Smooth muscle cell (in vitro differentiated cells): ENCODE results near the gene UBP1. TPM values are rescaled to one million over a fixed set of nuclear protein-coding genes. Genes with fewer than 3 reads are reported as not detected.

Source experiments
- DNase-seq: peaks from one replicate; lab custom pipeline; 2025; ENCODE audit not compliant: unreplicated experiment; lab: John Stamatoyannopoulos, UW
- H2AFZ ChIP-seq: fragments of 200-600 bp; sonication (generic); 2 replicates; pipeline ENCODE4 v1.6.0; 2016; ENCODE audit warnings: antibody characterized with exemption, low read depth, mild to moderate bottlenecking
- H3F3A ChIP-seq: fragments of 200-600 bp; sonication (generic); 2 replicates; pipeline ENCODE4 v1.6.0; 2017; ENCODE audit warnings: antibody characterized with exemption, low read depth
- H3K27ac ChIP-seq: fragments of 200-600 bp; sonication (generic); 2 replicates; pipeline ENCODE4 v1.5.1; 2016; ENCODE audit warnings: low read depth, mild to moderate bottlenecking
- H3K27me3 ChIP-seq: fragments of 200-600 bp; sonication (generic); 2 replicates; pipeline ENCODE4 v1.6.1; 2016; ENCODE audit warnings: low read depth, mild to moderate bottlenecking
- H3K36me3 ChIP-seq: fragments of 200-600 bp; sonication (generic); 2 replicates; pipeline ENCODE4 v1.5.1; 2016; ENCODE audit warnings: low read depth
- H3K4me1 ChIP-seq: fragments of 200-600 bp; sonication (generic); 2 replicates; pipeline ENCODE4 v1.5.1; 2016; ENCODE audit warnings: low read depth
- H3K4me2 ChIP-seq: fragments of 200-600 bp; sonication (generic); 2 replicates; pipeline ENCODE4 v1.6.0; 2016; ENCODE audit warnings: mild to moderate bottlenecking
- H3K4me3 ChIP-seq: fragments of 200-600 bp; sonication (generic); 2 replicates; pipeline ENCODE4 v1.5.1; 2016; ENCODE audit warnings: mild to moderate bottlenecking
- H3K79me2 ChIP-seq: fragments of 200-600 bp; sonication (generic); 2 replicates; pipeline ENCODE4 v1.6.0; 2016; ENCODE audit warnings: low read depth, mild to moderate bottlenecking
- H3K9ac ChIP-seq: fragments of 200-600 bp; sonication (generic); 2 replicates; pipeline ENCODE4 v1.6.0; 2016; ENCODE audit warnings: low read depth
- H3K9me3 ChIP-seq: fragments of 200-600 bp; sonication (generic); replicated peaks from 2 replicates; pipeline ENCODE4 v1.5.1; 2016; ENCODE audit warnings: low read depth
- H4K20me1 ChIP-seq: fragments of 200-600 bp; sonication (generic); 2 replicates; pipeline ENCODE4 v1.6.0; 2016; ENCODE audit warnings: low read depth
- CTCF ChIP-seq: fragments of 200-600 bp; sonication (generic); IDR thresholded peaks from 2 replicates; pipeline ENCODE4 v1.5.1; 2017; ENCODE audit warnings: borderline replicate concordance, mild to moderate bottlenecking, antibody characterized with exemption; ENCODE audit not compliant: insufficient read depth, poor library complexity, severe bottlenecking
- WGBS: methylation state at CpG from one replicate; pipeline ENCODE4 v1.1.7; 2016; ENCODE audit warnings: low lambda C conversion rate; 5-methylcytosine and 5-hydroxymethylcytosine counted together
- polyA plus RNA-seq: library from polyadenylated mRNA; unstranded; fragments of >200 nt; fragmentation: Nextera tagmentation; extraction: Ambion mirVana; gene quantifications from 2 replicates; pipeline ENCODE4 v1.2.1, GENCODE V29; 2016
- total RNA-seq: library from RNA; depleted of rRNA; stranded (reverse); fragments of >200 nt; gene quantifications from 2 replicates; pipeline ENCODE4 v1.2.3, GENCODE V29; 2014

Gene UBP1
- total and polyA plus RNA-seq, 2 experiments from 2014 or later: 18.4 to 50.9 TPM

GRCh38 chr3:33424606-33425452 is 15.4 kb downstream of the UBP1 start:
- H3K79me2 ChIP-seq: peaks cover 96% of the 10 kb centered on the region
- H4K20me1 ChIP-seq: peaks cover 84% of the 10 kb centered on the region
- peaks cover 15% of the 10 kb centered on the region for H3K36me3 ChIP-seq
- H3K4me2 ChIP-seq: no peak overlapping the region
- no peak for DNase-seq
- peak overlapping the region; percentile 17 for H3K27ac ChIP-seq
- no peaks in the 10 kb centered on the region for H3K27me3 ChIP-seq
- H3K4me3 ChIP-seq: no peak overlapping the region
- peaks cover 15% of the 10 kb centered on the region for H3K4me1 ChIP-seq
- no peaks in the 10 kb centered on the region for H3K9me3 ChIP-seq
- no peaks in the 10 kb centered on the region for H3F3A ChIP-seq
- 93% methylated on average over 10 of the region's 10 CpGs for WGBS
- TF ChIP-seq CTCF: no peak
- no peak overlapping the region for H3K9ac ChIP-seq
- no peak overlapping the region for H2AFZ ChIP-seq

- WGBS: 100% methylated on average over 2 of the region's 2 CpGs
- Histone ChIP-seq H3K36me3 (peaks cover 24% of the 10 kb centered on the region), H3K9me3 (no peaks in the 10 kb centered on the region), H3K27ac (no peak overlapping the region), H3K79me2 (peaks cover 88% of the 10 kb centered on the region), H3K4me1 (peaks cover 5% of the 10 kb centered on the region), H3K4me2 (no peak overlapping the region), H3F3A (no peaks in the 10 kb centered on the region), H3K9ac (no peak overlapping the region), H3K27me3 (no peaks in the 10 kb centered on the region), H4K20me1 (peaks cover 74% of the 10 kb centered on the region), H2AFZ (no peak overlapping the region), H3K4me3 (no peak overlapping the region)
- TF ChIP-seq CTCF: no peak
- no peak for DNase-seq
Measured at GRCh38 chr3:33420966-33421365, 19.2 kb downstream of the UBP1 start.

- Histone ChIP-seq H3K79me2 (peaks cover 78% of the 10 kb centered on the region), H3K4me2 (no peak overlapping the region), H3K9ac (no peak overlapping the region), H2AFZ (no peak overlapping the region), H3K9me3 (no peaks in the 10 kb centered on the region), H3K27ac (no peak overlapping the region), H3F3A (no peaks in the 10 kb centered on the region), H3K4me1 (no peaks in the 10 kb centered on the region), H4K20me1 (peaks cover 73% of the 10 kb centered on the region), H3K27me3 (no peaks in the 10 kb centered on the region), H3K36me3 (peaks cover 24% of the 10 kb centered on the region), H3K4me3 (no peak overlapping the region)
- 100% methylated on average over 1 of the region's 1 CpG for WGBS
- no peak for DNase-seq
- no peak for TF ChIP-seq CTCF
Measured at GRCh38 chr3:33419948-33420347, 20.3 kb downstream of the UBP1 start.
